Stomach (tissue), 9 donors: ENCODE data around the gene RPS24. TPM values are rescaled to one million over a fixed set of nuclear protein-coding genes. Genes with fewer than 3 reads are reported as not detected.

ENCODE experiments used
- DNase-seq, 2 donors: peaks; one replicate each; pipeline versions ENCODE4 v3.0.0 to v3.0.0-alpha.2; 2013 to 2019
- H3K27ac ChIP-seq, 5 donors: fragments of 200-600 bp in 4 of 5; sonication (generic) in 4 of 5; one replicate each; pipeline ENCODE4 v1.5.1; 2013 to 2019; ENCODE audit warnings: mild to moderate bottlenecking in 1 of 5, moderate library complexity in 1 of 5
- H3K27me3 ChIP-seq, 3 donors: fragments of 200-600 bp; sonication (generic); one replicate each; pipeline ENCODE4 v1.5.1; 2017 to 2019; ENCODE audit warnings: mixed run types in 1 of 3
- H3K36me3 ChIP-seq, 4 donors: fragments of 200-600 bp; sonication (generic); 1 replicate in 3 of 4; 2 replicates in 1 of 4; pipeline ENCODE4 v1.5.1; 2016 to 2019
- H3K4me1 ChIP-seq, 4 donors: fragments of 200-600 bp; sonication (generic); one replicate each; pipeline ENCODE4 v1.5.1; 2016 to 2019
- H3K4me3 ChIP-seq, 4 donors: fragments of 200-600 bp; sonication (generic) in 3 of 4; one replicate each; pipeline ENCODE4 v1.5.1; 2016 to 2019; ENCODE audit warnings: mild to moderate bottlenecking in 1 of 4
- H3K9me3 ChIP-seq, 4 donors: fragments of 200-600 bp; sonication (generic); one replicate each; pipeline ENCODE4 v1.5.1; 2016 to 2019
- CTCF ChIP-seq, 7 experiments: fragments of 450-650 bp in 4 of 7; fragments of 200-600 bp in 3 of 7; sonication (generic) in 3 of 7; IDR thresholded peaks; one replicate each; pipeline ENCODE4 v1.5.1; 2016 to 2019; ENCODE audit warnings: antibody characterized with exemption in 7 of 7, control low read depth in 2 of 7, mild to moderate bottlenecking in 1 of 7
- EP300 ChIP-seq: sonication (generic); formaldehyde crosslinking; IDR thresholded peaks from one replicate; pipeline ENCODE4 v1.6.1; 2017; ENCODE audit warnings: antibody characterized with exemption
- POLR2A ChIP-seq, 4 donors: fragments of 450-650 bp; IDR thresholded peaks; one replicate each; pipeline ENCODE4 v1.6.1; 2016; ENCODE audit warnings: antibody characterized with exemption in 4 of 4, control low read depth in 2 of 4, mild to moderate bottlenecking in 1 of 4, moderate library complexity in 1 of 4
- POLR2AphosphoS5 ChIP-seq, 3 donors: sonication (generic); formaldehyde crosslinking; IDR thresholded peaks; one replicate each; pipeline ENCODE4 v1.6.1; 2016; ENCODE audit warnings: antibody characterized with exemption in 3 of 3
- WGBS, 5 donors: extraction: QIAGEN DNeasy Blood & Tissue Kit in 3 of 5; methylation state at CpG; one replicate each; pipeline versions ENCODE4 v1.1.5 to v1.1.7; 2013 to 2018; 5-methylcytosine and 5-hydroxymethylcytosine counted together
- intact Hi-C: fragments of 100-400 bp; cut with DNase I; formaldehyde crosslinking; loops from one replicate; pipeline ENCODE4 v1.15.1; 2023; ENCODE audit warnings: low total_unique reads
- polyA plus RNA-seq, 3 donors: library from polyadenylated mRNA; stranded (reverse); fragments of 200-250 nt; gene quantifications; one replicate each; pipeline ENCODE4 v1.2.3, GENCODE V29; 2013
- total RNA-seq, 5 donors: library from RNA; depleted of rRNA; stranded (reverse); fragments of >200 nt; gene quantifications; one replicate each; pipeline versions ENCODE4 v1.1.0 to v1.2.3, GENCODE V29; 2014 to 2016
- donor health status: healthy with polysubstance abuse.
- donor health status: Bipolar disorder and iron deficiency.
- donor health status: healthy.

RPS24 gene
- total and polyA plus RNA-seq, 8 donors = 936 to 7,888 (median 2,768) TPM

GRCh38 chr10:78038791-78039547, 5.3 kb downstream of the RPS24 start:
- intact Hi-C loops = no loop called here
- DNase-seq = no peak
- 71 to 90% (median 80%) methylated on average over 3 to 5 of the region's 5 CpGs for WGBS, 5 donors
- Histone ChIP-seq H3K4me1 (peaks cover 16 to 72% (median 42%) of the 10 kb centered on the region in 4 donors), H3K27ac (no peak overlapping the region), H3K27me3 (no peaks in the 10 kb centered on the region), H3K36me3 (peaks cover 73 to 85% (median 82%) of the 10 kb centered on the region in 4 donors), H3K9me3 (no peaks in the 10 kb centered on the region), H3K4me3 (no peak overlapping the region)
- no peak for TF ChIP-seq POLR2AphosphoS5 (IDR thresholded peaks at IDR 0.05)
- TF ChIP-seq CTCF (IDR thresholded peaks at IDR 0.05) = no peak
- TF ChIP-seq EP300 = no peak
- TF ChIP-seq POLR2A (IDR thresholded peaks at IDR 0.05) = no peak

GRCh38 chr10:78039743-78040142, 6.1 kb downstream of the RPS24 start:
- intact Hi-C loops = no loop called here
- WGBS, 5 donors = 62 to 74% (median 69%) methylated on average over 3 of the region's 3 CpGs
- Histone ChIP-seq H3K9me3 (no peaks in the 10 kb centered on the region), H3K27me3 (no peaks in the 10 kb centered on the region), H3K4me1 (peaks cover 15 to 73% (median 40%) of the 10 kb centered on the region in 4 donors), H3K4me3 (no peak overlapping the region), H3K36me3 (peaks cover 73 to 85% (median 82%) of the 10 kb centered on the region in 4 donors), H3K27ac (no peak overlapping the region)
- no peak for TF ChIP-seq POLR2AphosphoS5 (IDR thresholded peaks at IDR 0.05)
- no peak for TF ChIP-seq EP300
- TF ChIP-seq POLR2A (IDR thresholded peaks at IDR 0.05) = no peak
- no peak for TF ChIP-seq CTCF (IDR thresholded peaks at IDR 0.05)
- DNase-seq = no peak

- WGBS, 5 donors = 67 to 77% (median 70%) methylated on average over 5 of the region's 5 CpGs
- peaks cover 1 to 60% (median 29%) of the 10 kb centered on the region in 4 donors for H3K4me1 ChIP-seq
- H3K9me3 ChIP-seq = no peaks in the 10 kb centered on the region
- H3K4me3 ChIP-seq = no peak overlapping the region
- intact Hi-C loops = no loop called here
- no peak for DNase-seq
- peaks cover 60 to 70% (median 68%) of the 10 kb centered on the region in 4 donors for H3K36me3 ChIP-seq
- TF ChIP-seq POLR2AphosphoS5 (IDR thresholded peaks at IDR 0.05) (peak in 1 of 3 donors; percentile 4), CTCF (IDR thresholded peaks at IDR 0.05) (no peak)
- no peaks in the 10 kb centered on the region for H3K27me3 ChIP-seq
- H3K27ac ChIP-seq = no peak overlapping the region
Measured at GRCh38 chr10:78041170-78042057, 7.8 kb downstream of the RPS24 start.

GRCh38 chr10:78042058-78042751, 8.5 kb downstream of the RPS24 start:
- H3K27me3 ChIP-seq = no peaks in the 10 kb centered on the region
- intact Hi-C loops = no loop called here
- H3K9me3 ChIP-seq = no peaks in the 10 kb centered on the region
- peaks cover 52 to 62% (median 60%) of the 10 kb centered on the region in 4 donors for H3K36me3 ChIP-seq
- no peak overlapping the region for H3K27ac ChIP-seq
- 73 to 86% (median 79%) methylated on average over 2 of the region's 2 CpGs for WGBS, 5 donors
- DNase-seq = no peak
- TF ChIP-seq POLR2A (IDR thresholded peaks at IDR 0.05) (no peak), EP300 (no peak), POLR2AphosphoS5 (IDR thresholded peaks at IDR 0.05) (no peak), CTCF (IDR thresholded peaks at IDR 0.05) (no peak)
- H3K4me3 ChIP-seq = no peak overlapping the region
- H3K4me1 ChIP-seq = peaks cover 0 to 55% (median 26%) of the 10 kb centered on the region in 4 donors
